ENCODE data around the gene SGMS2.

DNA sequence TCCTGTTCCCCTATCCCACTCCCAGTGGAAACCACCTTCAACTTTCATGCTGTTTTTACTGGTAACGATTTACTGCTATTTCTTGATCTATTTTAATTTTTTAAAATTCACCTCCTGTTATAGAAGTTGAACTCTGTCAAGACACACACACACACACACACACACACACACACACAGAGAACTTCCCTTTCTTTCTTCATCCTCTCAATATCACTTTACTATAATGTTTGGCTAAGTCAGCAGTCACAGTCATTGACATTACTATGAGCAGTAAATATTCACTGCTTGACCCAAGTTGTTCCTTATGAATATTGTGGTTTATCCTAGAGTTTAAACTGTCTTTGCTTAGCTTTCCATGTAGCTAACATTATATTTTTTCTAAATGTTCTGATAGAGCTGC, 24.0 kb upstream of the SGMS2 start:
- TF ChIP-seq CTCF (IDR thresholded peaks at IDR 0.05; ENCODE audit: low read depth, low read length, missing input control) (no peak), RXRA (IDR thresholded peaks at IDR 0.05) (no peak)
